D341Med (cell line): ENCODE data around the gene PYROXD2.
"Not testable (repeated sequence)": the region's sequence is repeated elsewhere in the genome, so short reads cannot be mapped to it uniquely, and the experiment has no call there.

Source experiments
- DNase-seq: peaks from one replicate; pipeline ENCODE4 v3.0.0; 2012; ENCODE audit warnings: low spot score

The PYROXD2 gene

DNA sequence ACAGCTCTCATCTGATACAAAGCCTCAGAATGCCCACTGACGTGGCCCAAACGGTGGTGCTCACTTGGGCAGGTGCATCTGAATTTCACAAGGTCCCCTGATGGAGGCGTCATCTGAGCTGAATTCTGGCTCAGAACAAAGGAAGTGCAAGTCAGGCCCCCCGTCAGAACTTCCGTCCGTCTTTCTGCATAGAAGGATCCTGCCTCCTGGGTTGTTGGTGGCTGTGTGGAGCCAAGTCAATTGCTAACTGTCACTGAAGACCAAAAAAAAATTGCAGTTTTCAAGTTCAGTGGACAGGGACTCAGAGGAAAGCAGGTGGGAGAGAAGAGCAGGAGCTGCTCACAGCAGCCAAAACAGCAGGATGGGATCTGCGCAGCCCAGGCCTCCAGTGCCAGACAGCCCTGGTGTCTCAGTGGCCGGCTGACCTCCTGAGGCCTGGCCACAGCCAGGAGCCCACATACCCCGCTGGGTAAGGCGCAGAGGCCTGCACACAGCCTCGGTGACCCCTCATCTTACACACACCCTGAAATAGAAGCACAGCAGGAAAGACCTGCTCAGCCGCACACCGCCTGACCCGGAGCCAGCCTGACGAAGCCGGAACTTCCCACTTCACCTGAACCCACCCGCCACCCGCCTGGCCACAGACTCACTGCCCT is 49.4 kb downstream of the PYROXD2 start:
- DNase-seq: no peak

DNA sequence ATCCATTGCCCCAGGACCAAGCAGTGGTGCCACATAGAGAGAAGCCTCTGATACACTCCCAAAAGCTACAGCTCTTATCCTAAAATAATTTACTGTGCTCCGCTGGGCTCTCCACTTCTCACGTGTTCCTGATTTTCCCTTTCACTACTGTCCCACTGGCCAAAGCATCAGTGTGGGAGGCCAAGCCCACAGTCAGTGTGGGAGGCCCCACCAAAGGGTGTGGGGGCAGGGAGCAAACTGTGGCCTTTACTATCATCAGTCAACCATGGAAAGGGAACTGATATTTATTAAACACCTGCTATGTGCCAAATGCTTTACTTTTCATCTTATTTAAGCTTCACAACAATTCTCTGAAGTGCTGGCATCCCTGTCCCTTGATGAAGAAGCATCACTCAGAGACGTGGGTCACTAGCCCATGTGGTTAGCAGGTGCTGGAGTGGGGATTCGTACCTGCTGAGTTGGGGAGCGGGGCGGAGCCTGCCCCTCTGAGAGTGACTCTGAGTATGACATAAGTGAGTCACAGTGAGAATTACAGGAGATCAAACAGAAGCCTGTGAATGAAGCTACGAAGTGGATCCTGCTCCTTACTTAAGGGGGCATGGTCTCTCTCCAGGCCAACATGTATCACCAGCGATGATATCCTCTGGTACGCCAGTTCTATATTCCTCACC is 50.4 kb downstream of the PYROXD2 start:
- DNase-seq: no peak

DNA sequence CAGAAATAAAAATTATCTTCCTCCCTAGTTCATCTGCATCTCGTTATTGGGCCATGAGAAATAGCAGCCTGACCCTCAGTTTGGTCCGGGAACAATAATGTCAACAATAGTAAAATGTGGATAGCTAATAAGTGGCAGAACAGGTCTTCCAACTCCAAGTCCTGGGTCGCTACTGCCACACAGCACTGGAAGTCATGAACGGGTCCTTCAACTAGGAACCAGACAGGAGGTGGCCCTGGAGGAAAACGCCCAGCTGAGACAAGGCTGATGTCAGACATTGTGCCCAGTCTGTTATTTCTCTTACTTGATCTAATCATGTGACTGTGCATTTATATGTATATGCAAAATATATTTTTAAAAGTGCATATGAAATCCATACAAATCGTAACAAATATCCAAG is 51.8 kb downstream of the PYROXD2 start:
- DNase-seq: no peak

DNA sequence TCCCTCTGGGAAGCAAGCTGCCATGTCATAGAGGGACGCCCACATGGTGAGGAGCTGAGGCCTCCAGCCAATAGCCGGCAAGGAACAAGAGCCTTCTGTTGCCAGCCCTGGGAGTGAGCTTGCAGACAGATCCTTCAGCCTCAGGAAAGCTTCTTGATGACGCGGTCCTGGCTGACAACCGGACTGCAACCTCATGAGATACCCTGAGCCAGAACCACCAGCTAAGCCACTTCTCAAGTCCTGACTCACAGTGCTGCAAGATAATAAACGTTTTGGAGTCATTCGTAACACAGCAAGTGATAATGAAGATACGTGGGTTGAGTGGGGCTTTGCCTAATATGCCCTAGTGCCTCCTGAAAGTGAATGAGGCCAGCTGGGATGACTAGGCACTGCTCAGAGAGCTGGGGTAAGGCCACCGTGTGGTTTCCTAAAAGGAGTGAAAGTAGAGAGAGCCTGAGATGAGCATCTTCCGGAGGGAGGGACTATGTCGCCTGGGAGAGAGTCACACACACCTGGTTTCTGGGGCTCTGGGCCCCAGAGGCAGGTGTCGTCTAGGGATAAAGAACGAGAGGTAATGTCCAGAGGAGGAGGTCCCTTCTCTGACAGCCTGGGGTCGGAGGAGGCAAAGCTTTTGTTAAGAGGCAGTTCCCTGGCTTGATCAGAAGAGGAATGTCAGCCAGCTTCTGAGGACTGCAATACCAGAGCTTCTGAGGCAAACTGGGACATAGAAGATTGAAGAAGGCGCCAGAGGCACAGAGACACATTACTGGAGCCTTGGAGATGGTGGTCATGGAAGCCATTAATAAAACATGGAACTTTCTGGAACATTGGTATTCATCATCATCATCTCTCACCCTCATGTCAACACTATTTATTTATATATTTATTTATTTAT is 53.6 kb downstream of the PYROXD2 start:
- DNase-seq: no peak

- DNase-seq: no peak
These were observed 57.7 kb downstream of the PYROXD2 start for GRCh38 chr10:98357194-98357822.

DNA sequence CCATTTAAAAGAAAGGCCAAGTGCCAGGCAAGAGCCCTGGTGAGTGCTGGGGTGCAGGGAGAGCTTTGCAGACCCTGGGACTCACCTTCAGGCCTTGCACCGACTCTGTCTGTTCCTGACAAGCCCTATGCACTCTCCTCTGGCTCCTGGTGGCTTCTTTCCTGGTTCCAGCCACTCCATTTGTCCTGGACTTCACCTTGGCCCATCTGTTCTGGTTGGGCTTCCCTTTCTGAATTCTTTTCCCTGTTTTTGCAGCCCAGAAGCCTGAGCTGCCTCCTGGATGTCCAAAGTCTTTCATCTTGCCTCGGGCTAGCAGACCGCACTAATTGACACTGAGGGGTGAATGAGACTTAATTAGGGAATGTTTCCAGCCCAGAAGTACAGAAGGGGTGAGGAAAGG is 60.5 kb downstream of the PYROXD2 start:
- no peak for DNase-seq

GRCh38 chr10:98353170-98353569 is 61.8 kb downstream of the PYROXD2 start:
- DNase-seq: no peak

DNA sequence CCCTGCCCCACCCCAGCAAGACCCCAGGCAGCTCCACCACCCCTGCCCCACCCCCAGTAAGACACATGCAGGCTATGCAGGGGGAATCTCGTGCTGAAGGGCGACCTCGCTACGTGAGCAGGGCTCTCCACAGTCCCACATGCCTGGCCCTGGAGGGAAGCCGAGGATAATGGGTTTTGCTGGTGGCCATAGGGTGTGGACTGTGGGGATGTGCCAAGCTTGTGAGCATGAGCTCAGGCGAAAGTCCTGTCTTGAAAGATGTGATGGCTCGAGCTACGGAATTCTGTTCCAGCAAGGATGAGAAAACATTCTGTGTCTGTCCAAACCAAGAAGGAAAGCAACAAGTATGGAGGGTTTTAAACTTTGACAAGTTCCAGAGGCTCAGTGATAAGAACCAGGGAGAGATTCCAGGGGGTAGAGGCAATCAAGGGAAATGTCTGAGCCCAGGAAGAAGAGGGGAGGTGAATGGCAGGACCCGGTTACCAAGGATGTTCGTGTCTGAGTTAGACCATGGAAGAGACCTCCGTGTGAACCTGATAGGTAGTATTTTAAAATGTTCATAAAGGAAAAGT is 63.1 kb downstream of the PYROXD2 start:
- DNase-seq: no peak

DNA sequence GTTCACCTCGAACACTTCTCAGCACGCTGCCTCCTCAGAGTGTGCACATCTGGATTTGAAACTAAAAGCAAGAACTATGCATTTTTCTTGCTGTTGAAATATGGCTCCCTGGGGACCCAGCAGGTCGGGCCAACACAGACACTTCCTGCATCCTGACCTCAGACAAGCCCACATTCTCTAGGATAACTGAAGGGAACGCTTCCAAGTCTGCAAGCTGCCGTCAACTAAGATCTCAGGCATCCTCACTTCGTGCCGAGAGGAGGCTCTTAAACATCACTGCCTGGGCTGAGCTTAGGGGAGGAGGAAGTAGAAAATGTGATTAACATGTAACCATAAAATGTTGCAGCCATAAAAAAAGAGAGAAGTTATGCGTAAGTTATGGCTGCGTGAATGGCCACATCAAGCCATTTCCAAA is 65.5 kb downstream of the PYROXD2 start:
- no peak for DNase-seq

DNA sequence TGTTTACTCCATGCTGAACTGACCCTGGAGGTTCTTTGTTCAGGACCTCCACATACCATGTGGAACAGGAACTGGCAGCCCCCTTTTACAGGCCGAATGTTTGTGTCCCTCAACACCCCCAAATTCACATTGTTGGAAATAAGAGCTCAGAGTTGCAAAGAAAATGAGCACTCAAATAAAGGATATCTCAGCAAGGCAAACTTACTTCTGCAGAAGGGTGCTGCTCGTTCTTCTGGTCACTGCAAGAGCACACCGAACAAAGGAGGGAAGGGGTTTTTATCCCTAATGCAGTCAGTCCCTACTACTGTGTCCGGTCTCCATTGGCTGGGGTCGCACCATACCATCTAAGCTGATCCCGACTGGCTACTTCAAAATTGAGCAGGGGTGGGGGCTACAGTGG is 68.1 kb downstream of the PYROXD2 start:
- no peak for DNase-seq

GRCh38 chr10:98344589-98345038 is 70.4 kb downstream of the PYROXD2 start:
- no peak for DNase-seq

DNA sequence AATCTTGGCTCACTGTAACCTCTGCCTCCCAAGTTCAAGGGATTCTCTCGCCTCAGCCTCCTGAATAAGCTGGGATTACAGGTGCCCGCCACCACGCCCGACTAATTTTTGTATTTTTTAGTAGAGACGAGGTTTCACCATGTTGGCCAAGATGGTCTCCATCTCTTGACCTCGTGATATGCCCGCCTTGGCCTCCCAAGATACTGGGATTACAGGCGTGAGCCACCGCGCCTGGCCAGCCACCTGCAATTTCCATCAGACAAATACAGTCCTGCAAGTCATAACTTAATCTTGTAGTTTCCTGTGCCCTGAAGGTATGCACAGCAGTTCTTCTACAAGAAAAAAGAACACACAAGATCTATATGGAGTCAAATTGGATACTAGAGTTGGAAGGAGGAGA is 73.3 kb downstream of the PYROXD2 start:
- not testable (repeated sequence) for DNase-seq

- no peak for DNase-seq
These were observed 74.1 kb downstream of the PYROXD2 start for GRCh38 chr10:98340940-98341310.

DNA sequence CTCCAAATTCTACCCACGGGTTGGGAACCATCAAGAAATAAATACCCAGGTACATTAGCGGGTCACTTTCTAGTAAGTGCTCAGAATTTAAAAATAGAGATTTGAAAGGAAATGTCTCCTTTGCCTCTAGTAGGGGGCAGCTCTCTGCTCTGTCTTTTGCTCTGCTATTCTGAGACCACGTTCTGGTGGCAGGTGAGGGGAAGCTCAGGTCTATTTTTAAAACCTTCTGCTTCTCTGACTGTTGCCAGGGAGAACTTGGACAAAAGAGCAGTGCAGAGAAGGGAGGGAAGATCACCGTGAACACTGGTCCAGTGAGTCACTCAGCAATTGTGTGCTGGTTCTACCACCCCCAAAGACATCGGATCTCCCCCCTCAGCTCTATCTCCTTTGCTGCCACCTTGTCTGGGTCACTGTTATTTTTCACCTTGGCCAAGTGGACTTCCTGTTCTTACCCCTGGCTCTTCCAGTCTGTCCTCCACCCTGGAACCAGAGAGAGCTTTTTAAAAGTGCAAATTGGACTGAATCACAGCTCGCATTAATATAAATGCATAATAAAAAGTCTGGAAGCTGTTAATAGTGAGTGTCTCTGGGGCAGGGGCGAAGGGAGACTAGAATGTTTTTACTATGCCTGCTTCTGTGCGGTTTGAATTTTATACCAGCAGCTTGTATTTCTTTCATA is 74.6 kb downstream of the PYROXD2 start:
- DNase-seq: no peak

GRCh38 chr10:98339799-98340198 is 75.2 kb downstream of the PYROXD2 start:
- DNase-seq: no peak

GRCh38 chr10:98338896-98339295 is 76.1 kb downstream of the PYROXD2 start:
- no peak for DNase-seq

DNA sequence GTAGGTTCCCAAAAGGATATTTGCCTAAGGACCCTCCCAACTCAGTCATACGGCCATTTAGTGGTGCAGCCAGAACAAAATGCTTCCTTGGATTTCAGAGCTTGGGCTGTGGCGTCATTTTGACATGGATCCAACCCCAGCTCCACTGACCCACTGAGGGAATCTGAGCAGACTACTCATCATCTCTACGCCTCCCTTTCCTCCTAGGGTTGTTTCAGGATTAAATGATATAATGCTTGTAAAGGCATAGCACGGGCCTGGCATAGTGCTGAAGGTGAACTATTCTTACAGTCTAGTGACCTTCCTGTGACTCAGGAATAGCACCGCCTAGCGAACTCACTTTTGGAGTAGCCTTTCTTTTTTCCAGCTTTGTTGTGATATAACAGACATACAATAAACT is 76.7 kb downstream of the PYROXD2 start:
- no peak for DNase-seq

DNA sequence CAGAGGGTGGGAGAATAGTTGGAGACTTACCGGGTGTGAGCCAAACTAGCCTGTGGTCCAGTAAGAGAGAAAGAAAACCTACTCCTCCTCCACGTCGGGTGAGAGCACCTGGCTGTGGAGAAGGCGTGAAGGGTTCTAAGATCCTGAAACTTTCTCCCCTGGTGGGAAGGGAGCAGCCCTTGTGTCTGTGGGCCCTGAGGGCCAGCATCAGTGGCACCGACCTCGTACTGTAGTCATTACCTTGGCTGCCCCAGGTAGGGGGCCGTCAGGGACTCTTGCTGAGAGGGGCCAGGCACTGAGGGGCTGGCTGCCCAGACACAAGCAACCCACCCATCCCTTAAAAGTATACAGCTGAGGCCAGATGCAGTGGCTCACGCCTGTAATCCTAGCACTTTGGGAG is 77.5 kb downstream of the PYROXD2 start:
- DNase-seq: no peak
